ENCODE data around the gene GPR148. TPM values are rescaled to one million over a fixed set of nuclear protein-coding genes. Genes with fewer than 3 reads are reported as not detected.
"Not testable (repeated sequence)": the region's sequence is repeated elsewhere in the genome, so short reads cannot be mapped to it uniquely, and the experiment has no call there.

GPR148 gene
- not detected for total RNA-seq

GRCh38 chr2:130728549-130729316, at the start of gene GPR148:
GPR148 (plus strand) TSS chr2:130729070; CDS start chr2:130729152, 82 bp downstream.
- DNase-seq (no peak), ATAC-seq (no peak)
- H3K4me3 Mint-ChIP-seq, result peak within 1 kb of the TSS; percentile 37
- H3K4me1 Mint-ChIP-seq, result peaks cover 3% of the 10 kb centered on the region
- ChIA-PET POLR2A (interaction anchor here (1.0 kb wide), 1 partner anchor 28 kb away, joined by 3 read pairs; no protein-coding TSS in a partner anchor), CTCF (interaction anchor here (0.6 to 1.0 kb wide), 4 partner anchors 69 to 386 kb away, joined by 3 to 4 read pairs (median 4); partner anchors contain the start of gene IMP4)
- intact Hi-C loops (cut with DNase I, micrococcal nuclease), result loop anchor here in 1 of 2 experiments (5.0 to 10.0 kb wide), 4 partner anchors 144 to 851 kb away; partner anchors contain the start of gene IMP4
- peaks cover 6% of the 10 kb centered on the region for H3K27me3 Mint-ChIP-seq
- H3K9me3 Mint-ChIP-seq (ENCODE audit: low read depth), result no peaks in the 10 kb centered on the region
- no peaks in the 10 kb centered on the region for H3K36me3 Mint-ChIP-seq (ENCODE audit: low read depth)
- H3K27ac Mint-ChIP-seq, result no peak within 1 kb of the TSS

GRCh38 chr2:130692041-130692770, 36.7 kb upstream of the GPR148 start:
- H3K9me3 Mint-ChIP-seq (ENCODE audit: low read depth); DNase-seq; H3K27me3 Mint-ChIP-seq; H3K4me1 Mint-ChIP-seq; H3K36me3 Mint-ChIP-seq (ENCODE audit: low read depth); CTCF ChIA-PET; intact Hi-C loops (cut with DNase I, micrococcal nuclease); H3K4me3 Mint-ChIP-seq; ATAC-seq; POLR2A ChIA-PET; H3K27ac Mint-ChIP-seq: not testable (repeated sequence)

GRCh38 chr2:130693474-130693873, 35.4 kb upstream of the GPR148 start:
- H3K36me3 Mint-ChIP-seq (ENCODE audit: low read depth); H3K27me3 Mint-ChIP-seq; H3K27ac Mint-ChIP-seq; CTCF ChIA-PET; H3K4me1 Mint-ChIP-seq; ATAC-seq; intact Hi-C loops (cut with DNase I, micrococcal nuclease); POLR2A ChIA-PET; H3K4me3 Mint-ChIP-seq; H3K9me3 Mint-ChIP-seq (ENCODE audit: low read depth): not testable (repeated sequence)
- peak; percentile 14 for DNase-seq

GRCh38 chr2:130703250-130703649, 25.6 kb upstream of the GPR148 start:
- POLR2A ChIA-PET; H3K9me3 Mint-ChIP-seq (ENCODE audit: low read depth); ATAC-seq; H3K36me3 Mint-ChIP-seq (ENCODE audit: low read depth); H3K4me1 Mint-ChIP-seq; CTCF ChIA-PET; DNase-seq; H3K27ac Mint-ChIP-seq; intact Hi-C loops (cut with DNase I, micrococcal nuclease); H3K27me3 Mint-ChIP-seq; H3K4me3 Mint-ChIP-seq: not testable (repeated sequence)

GRCh38 chr2:130714795-130715194, 14.1 kb upstream of the GPR148 start:
- H3K27ac Mint-ChIP-seq; DNase-seq; POLR2A ChIA-PET; H3K36me3 Mint-ChIP-seq (ENCODE audit: low read depth); H3K27me3 Mint-ChIP-seq; H3K9me3 Mint-ChIP-seq (ENCODE audit: low read depth); intact Hi-C loops (cut with DNase I, micrococcal nuclease); ATAC-seq; CTCF ChIA-PET; H3K4me3 Mint-ChIP-seq; H3K4me1 Mint-ChIP-seq: not testable (repeated sequence)

- DNase-seq (no peak), ATAC-seq (no peak)
- POLR2A ChIA-PET, result no interaction called here
- no peak overlapping the region for H3K27ac Mint-ChIP-seq
- H3K27me3 Mint-ChIP-seq, result peaks cover 10% of the 10 kb centered on the region
- no peak overlapping the region for H3K4me3 Mint-ChIP-seq
- H3K9me3 Mint-ChIP-seq (ENCODE audit: low read depth), result no peaks in the 10 kb centered on the region
- no peaks in the 10 kb centered on the region for H3K4me1 Mint-ChIP-seq
- CTCF ChIA-PET, result no interaction called here
- no peaks in the 10 kb centered on the region for H3K36me3 Mint-ChIP-seq (ENCODE audit: low read depth)
- intact Hi-C loops (cut with DNase I, micrococcal nuclease), result loop anchor here in 1 of 2 experiments (10.0 kb wide), 2 partner anchors 135 to 325 kb away; no protein-coding TSS in a partner anchor
These were observed 8.8 kb upstream of the GPR148 start for GRCh38 chr2:130720036-130720435.

- POLR2A ChIA-PET, result no interaction called here
- H3K27me3 Mint-ChIP-seq, result peaks cover 10% of the 10 kb centered on the region
- no peaks in the 10 kb centered on the region for H3K4me1 Mint-ChIP-seq
- no peak overlapping the region for H3K27ac Mint-ChIP-seq
- intact Hi-C loops (cut with DNase I, micrococcal nuclease), result loop anchor here in 1 of 2 experiments (10.0 kb wide), 2 partner anchors 136 to 326 kb away; no protein-coding TSS in a partner anchor
- ATAC-seq (no peak), DNase-seq (no peak)
- CTCF ChIA-PET, result no interaction called here
- H3K9me3 Mint-ChIP-seq (ENCODE audit: low read depth), result no peaks in the 10 kb centered on the region
- H3K36me3 Mint-ChIP-seq (ENCODE audit: low read depth), result no peaks in the 10 kb centered on the region
- no peak overlapping the region for H3K4me3 Mint-ChIP-seq
These were observed 8.3 kb upstream of the GPR148 start for GRCh38 chr2:130720528-130720927.

- ChIA-PET POLR2A (no interaction called here), CTCF (no interaction called here)
- no peaks in the 10 kb centered on the region for H3K9me3 Mint-ChIP-seq (ENCODE audit: low read depth)
- no peaks in the 10 kb centered on the region for H3K36me3 Mint-ChIP-seq (ENCODE audit: low read depth)
- no peak overlapping the region for H3K4me3 Mint-ChIP-seq
- no peak overlapping the region for H3K27ac Mint-ChIP-seq
- no peak for ATAC-seq
- H3K4me1 Mint-ChIP-seq, result peaks cover 3% of the 10 kb centered on the region
- DNase-seq, result no peak
- H3K27me3 Mint-ChIP-seq, result peaks cover 15% of the 10 kb centered on the region
- intact Hi-C loops (cut with DNase I, micrococcal nuclease), result loop anchor here in 1 of 2 experiments (10.0 kb wide), 2 partner anchors 140 to 330 kb away; no protein-coding TSS in a partner anchor
These were observed 4.4 kb upstream of the GPR148 start for GRCh38 chr2:130724455-130724854.

- Mint-ChIP-seq H3K9me3 (ENCODE audit: low read depth) (no peaks in the 10 kb centered on the region), H3K27me3 (peaks cover 11% of the 10 kb centered on the region), H3K4me3 (peak overlapping the region; percentile 67), H3K4me1 (peaks cover 3% of the 10 kb centered on the region), H3K36me3 (ENCODE audit: low read depth) (no peaks in the 10 kb centered on the region), H3K27ac (peak overlapping the region; percentile 55)
- ChIA-PET POLR2A (no interaction called here), CTCF (no interaction called here)
- DNase-seq, result peak; percentile 8
- intact Hi-C loops (cut with DNase I, micrococcal nuclease), result loop anchor here in 1 of 2 experiments (1.0 to 10.0 kb wide), 6 partner anchors 72 to 849 kb away; partner anchors contain the start of genes FAM168B and IMP4
- no peak for ATAC-seq
These were observed 2.2 kb upstream of the GPR148 start for GRCh38 chr2:130726614-130727180.

GRCh38 chr2:130727286-130727924, 1.5 kb upstream of the GPR148 start:
- no peaks in the 10 kb centered on the region for H3K36me3 Mint-ChIP-seq (ENCODE audit: low read depth)
- ChIA-PET POLR2A (no interaction called here), CTCF (interaction anchor here (1.0 kb wide), 1 partner anchor 385 kb away, joined by 4 read pairs; the partner anchor contains the start of gene IMP4)
- peak overlapping the region; percentile 55 for H3K27ac Mint-ChIP-seq
- intact Hi-C loops (cut with DNase I, micrococcal nuclease), result loop anchor here in 1 of 2 experiments (1.0 to 10.0 kb wide), 6 partner anchors 71 to 850 kb away; partner anchors contain the start of genes FAM168B and IMP4
- peaks cover 9% of the 10 kb centered on the region for H3K27me3 Mint-ChIP-seq
- ATAC-seq (peak; percentile 97), DNase-seq (peak; percentile 93)
- H3K9me3 Mint-ChIP-seq (ENCODE audit: low read depth), result no peaks in the 10 kb centered on the region
- H3K4me3 Mint-ChIP-seq, result peak overlapping the region; percentile 67
- peaks cover 3% of the 10 kb centered on the region for H3K4me1 Mint-ChIP-seq

- H3K4me3 Mint-ChIP-seq, result peak overlapping the region; percentile 37
- DNase-seq (peak; percentile 56), ATAC-seq (peak; percentile 56)
- H3K9me3 Mint-ChIP-seq (ENCODE audit: low read depth), result no peaks in the 10 kb centered on the region
- intact Hi-C loops (cut with DNase I, micrococcal nuclease), result loop anchor here in 1 of 2 experiments (5.0 to 10.0 kb wide), 4 partner anchors 143 to 851 kb away; partner anchors contain the start of gene IMP4
- H3K4me1 Mint-ChIP-seq, result peaks cover 3% of the 10 kb centered on the region
- H3K36me3 Mint-ChIP-seq (ENCODE audit: low read depth), result no peaks in the 10 kb centered on the region
- POLR2A ChIA-PET, result interaction anchor here (1.0 kb wide), 1 partner anchor 28 kb away, joined by 3 read pairs; no protein-coding TSS in a partner anchor
- peaks cover 6% of the 10 kb centered on the region for H3K27me3 Mint-ChIP-seq
- H3K27ac Mint-ChIP-seq, result no peak overlapping the region
- CTCF ChIA-PET, result interaction anchor here (0.6 to 1.0 kb wide), 4 partner anchors 69 to 386 kb away, joined by 3 to 4 read pairs (median 4); partner anchors contain the start of gene IMP4
These were observed 839 bp upstream of the GPR148 start for GRCh38 chr2:130728007-130728454.
